HFFc6 (cell line): ENCODE data around the gene KIF11. TPM values are rescaled to one million over a fixed set of nuclear protein-coding genes. Genes with fewer than 3 reads are reported as not detected.
"Not testable (repeated sequence)": the region's sequence is repeated elsewhere in the genome, so short reads cannot be mapped to it uniquely, and the experiment has no call there.

Experiments used
- DNase-seq: peaks from one replicate; pipeline ENCODE4 v3.0.0-alpha.2; 2018
- H3K27ac Mint-ChIP-seq: 2 replicates; pipeline ENCODE4 v1.8.0; 2020; ENCODE audit warnings: mild to moderate bottlenecking, mixed read lengths
- H3K27me3 Mint-ChIP-seq: 2 replicates; pipeline ENCODE4 v1.8.0; 2021; ENCODE audit warnings: mild to moderate bottlenecking, moderate library complexity, mixed read lengths; ENCODE audit not compliant: insufficient read depth
- H3K36me3 Mint-ChIP-seq: 2 replicates; pipeline ENCODE4 v1.8.0; 2021; ENCODE audit warnings: low read depth, mixed read lengths
- H3K4me1 Mint-ChIP-seq: 2 replicates; pipeline ENCODE4 v1.8.0; 2020; ENCODE audit warnings: low read depth, mixed read lengths
- H3K4me3 Mint-ChIP-seq: 2 replicates; pipeline ENCODE4 v1.8.0; 2020; ENCODE audit warnings: mild to moderate bottlenecking, moderate library complexity, mixed read lengths
- H3K9me3 Mint-ChIP-seq: 2 replicates; pipeline ENCODE4 v1.8.0; 2020; ENCODE audit warnings: mild to moderate bottlenecking, mixed read lengths
- CTCF ChIP-seq: fragments of 200-600 bp; sonication (generic); IDR thresholded peaks from 2 replicates; pipeline ENCODE4 v1.5.0; 2021; ENCODE audit warnings: antibody characterized with exemption, mild to moderate bottlenecking
- total RNA-seq, 6 experiments: library from RNA; stranded (reverse); fragmentation: NEBNext Ultra II Directional; extraction: Animal tissue kit (Norgen Biotek cat#: 25700); gene quantifications; 2 replicates in 1 of 6; 3 replicates in 5 of 6; pipeline ENCODE4 v1.2.3, GENCODE V29; 2021

The KIF11 gene
- total RNA-seq, 6 experiments from 2014 or later, result 16.8 to 40.3 (median 35.3) TPM

GRCh38 chr10:92569071-92569470, 23.9 kb upstream of the KIF11 start:
- H3K36me3 Mint-ChIP-seq, result peaks cover 32% of the 10 kb centered on the region
- H3K4me1 Mint-ChIP-seq, result peaks cover 49% of the 10 kb centered on the region
- no peaks in the 10 kb centered on the region for H3K9me3 Mint-ChIP-seq
- H3K27ac Mint-ChIP-seq, result peak overlapping the region; percentile 16; the same call in 1 of the 2 replicates
- H3K4me3 Mint-ChIP-seq, result no peak overlapping the region; the same call in 1 of the 2 replicates
- no peak for TF ChIP-seq CTCF
- H3K27me3 Mint-ChIP-seq, result no peaks in the 10 kb centered on the region
- no peak for DNase-seq

GRCh38 chr10:92569663-92570062, 23.3 kb upstream of the KIF11 start:
- not testable (repeated sequence) for H3K9me3 Mint-ChIP-seq, DNase-seq, H3K4me3 Mint-ChIP-seq, H3K27ac Mint-ChIP-seq, H3K27me3 Mint-ChIP-seq
- Mint-ChIP-seq H3K36me3 (peaks cover 30% of the 10 kb centered on the region), H3K4me1 (peaks cover 50% of the 10 kb centered on the region)

GRCh38 chr10:92571649-92572048, 21.3 kb upstream of the KIF11 start:
- Mint-ChIP-seq H3K4me3 (peak overlapping the region; percentile 89), H3K36me3 (peaks cover 18% of the 10 kb centered on the region), H3K9me3 (no peaks in the 10 kb centered on the region), H3K27me3 (no peaks in the 10 kb centered on the region), H3K27ac (peak overlapping the region; percentile 32; the same call in 1 of the 2 replicates), H3K4me1 (peaks cover 68% of the 10 kb centered on the region)
- no peak for TF ChIP-seq CTCF
- no peak for DNase-seq

- no peak for DNase-seq
- Mint-ChIP-seq H3K9me3 (no peaks in the 10 kb centered on the region), H3K4me3 (peak overlapping the region; percentile 89), H3K4me1 (peaks cover 62% of the 10 kb centered on the region), H3K27me3 (no peaks in the 10 kb centered on the region), H3K36me3 (peaks cover 15% of the 10 kb centered on the region), H3K27ac (peak overlapping the region; percentile 90)
- no peak; the same call in 1 of the 2 replicates for TF ChIP-seq CTCF
Observed at GRCh38 chr10:92572362-92573090, 20.4 kb upstream of the KIF11 start.

GRCh38 chr10:92573091-92573797, 19.7 kb upstream of the KIF11 start:
- DNase-seq, result peak; percentile 56
- Mint-ChIP-seq H3K4me3 (peak overlapping the region; percentile 89), H3K9me3 (no peaks in the 10 kb centered on the region), H3K27ac (peak overlapping the region; percentile 90), H3K4me1 (peaks cover 55% of the 10 kb centered on the region), H3K27me3 (no peaks in the 10 kb centered on the region), H3K36me3 (peaks cover 11% of the 10 kb centered on the region)
- TF ChIP-seq CTCF, result no peak
